GM19328 (cell line): ENCODE results near the gene HELZ.
"Not testable (repeated sequence)": the region's sequence is repeated elsewhere in the genome, so short reads cannot be mapped to it uniquely, and the experiment has no call there.

Source experiments
- ATAC-seq: cut with Tn5 transposase; IDR thresholded peaks from one replicate; pipeline ENCODE4 v1.9.1; 2021; ENCODE audit warnings: mild to moderate bottlenecking, moderate library complexity; ENCODE audit not compliant: unreplicated experiment

HELZ gene

GRCh38 chr17:67055041-67055443 is 190.0 kb downstream of the HELZ start:
- no peak for ATAC-seq

DNA sequence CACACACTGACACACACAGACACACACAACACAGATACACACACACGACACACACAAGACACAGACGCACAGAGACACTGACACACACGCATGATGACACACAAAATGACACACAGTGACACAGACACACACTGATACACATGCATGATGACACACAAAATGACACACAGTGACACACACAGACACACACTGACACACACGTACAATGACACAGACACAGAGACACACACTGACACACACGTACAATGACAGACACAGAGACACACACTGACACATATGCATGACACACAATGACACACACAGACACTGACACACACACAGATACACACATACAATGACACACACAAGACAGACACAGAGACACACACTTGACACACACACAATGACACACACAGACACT is 190.4 kb downstream of the HELZ start:
- ATAC-seq: no peak

DNA sequence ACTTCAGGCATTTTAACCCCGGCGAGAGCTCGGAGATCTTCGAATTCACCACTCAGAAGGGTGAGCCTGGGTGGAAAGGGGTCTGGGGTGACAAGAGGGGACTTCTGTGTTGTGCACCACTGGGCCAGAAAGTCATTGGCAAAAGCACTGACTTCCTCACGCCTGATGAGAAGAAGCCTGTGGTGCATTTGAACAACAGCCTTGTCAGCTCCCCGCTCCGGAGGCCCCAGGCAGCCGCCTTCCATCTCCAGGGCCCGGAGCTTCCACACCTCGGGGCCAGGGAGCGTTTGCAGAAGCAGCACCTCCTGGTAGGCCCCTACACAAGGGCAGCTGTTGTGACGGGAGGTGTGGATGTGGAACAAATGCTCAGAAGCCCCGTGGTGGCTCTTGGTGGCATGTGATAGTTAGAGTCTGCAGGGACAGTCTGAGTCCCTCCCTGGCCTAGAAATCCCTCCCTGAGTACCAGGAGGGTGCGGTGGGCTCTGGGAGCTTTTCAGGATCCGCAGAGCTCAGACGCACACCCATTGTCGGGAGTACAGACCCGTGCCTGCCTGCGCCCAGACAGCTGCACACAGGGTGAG is 190.9 kb downstream of the HELZ start:
- ATAC-seq: no peak

DNA sequence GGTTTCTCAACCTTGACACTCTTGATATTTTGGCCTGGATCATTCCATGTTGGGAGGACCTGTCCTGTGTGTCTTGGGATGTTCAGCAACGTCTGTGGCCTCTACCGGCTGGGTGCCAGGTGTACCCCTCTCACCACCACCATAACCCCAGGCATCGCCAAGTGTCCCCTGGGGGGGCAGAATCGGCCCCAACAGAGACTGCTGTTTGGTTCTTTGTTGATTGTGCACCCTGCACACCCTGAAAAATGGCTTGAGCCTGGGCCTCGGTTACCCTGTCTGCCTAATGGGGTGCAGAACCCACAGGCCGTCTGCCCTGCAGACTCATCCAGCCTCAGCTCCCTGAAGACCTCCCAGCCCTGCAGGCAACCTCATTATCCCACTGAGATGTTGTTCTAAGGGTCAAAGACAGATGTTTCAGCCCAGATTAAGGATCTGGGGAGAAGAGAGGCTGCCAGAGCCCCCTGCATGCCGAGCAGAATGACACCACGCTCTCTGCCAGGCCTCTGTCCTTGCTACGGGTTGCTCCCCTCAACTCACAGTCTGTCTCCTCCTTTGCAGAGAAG is 191.5 kb downstream of the HELZ start:
- ATAC-seq: no peak

- no peak for ATAC-seq
These were observed 192.1 kb downstream of the HELZ start for GRCh38 chr17:67052720-67053437.

DNA sequence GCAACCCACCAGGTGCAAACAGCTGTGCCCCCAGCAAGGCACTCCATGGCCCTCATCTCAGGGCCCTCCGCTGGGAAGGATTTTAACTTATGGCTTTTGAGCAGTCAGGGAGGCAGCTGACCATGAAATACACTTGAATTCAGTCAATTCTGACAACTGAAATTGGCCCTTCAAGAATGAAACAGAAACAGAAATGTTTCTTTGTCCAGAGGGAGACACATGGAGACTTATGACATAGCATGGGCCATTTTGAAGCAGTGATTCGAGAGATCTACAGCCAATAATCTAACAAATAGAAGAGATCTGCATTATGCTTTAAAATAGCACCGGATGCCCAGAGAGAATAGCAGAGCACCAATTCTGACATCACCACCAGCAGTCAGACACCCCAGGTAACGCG is 193.2 kb downstream of the HELZ start:
- ATAC-seq: no peak

GRCh38 chr17:67051155-67051538 is 193.8 kb downstream of the HELZ start:
- no peak for ATAC-seq

GRCh38 chr17:67050471-67051154 is 194.4 kb downstream of the HELZ start:
- ATAC-seq: no peak

- ATAC-seq: no peak
These were observed 194.9 kb downstream of the HELZ start for GRCh38 chr17:67050066-67050465.

DNA sequence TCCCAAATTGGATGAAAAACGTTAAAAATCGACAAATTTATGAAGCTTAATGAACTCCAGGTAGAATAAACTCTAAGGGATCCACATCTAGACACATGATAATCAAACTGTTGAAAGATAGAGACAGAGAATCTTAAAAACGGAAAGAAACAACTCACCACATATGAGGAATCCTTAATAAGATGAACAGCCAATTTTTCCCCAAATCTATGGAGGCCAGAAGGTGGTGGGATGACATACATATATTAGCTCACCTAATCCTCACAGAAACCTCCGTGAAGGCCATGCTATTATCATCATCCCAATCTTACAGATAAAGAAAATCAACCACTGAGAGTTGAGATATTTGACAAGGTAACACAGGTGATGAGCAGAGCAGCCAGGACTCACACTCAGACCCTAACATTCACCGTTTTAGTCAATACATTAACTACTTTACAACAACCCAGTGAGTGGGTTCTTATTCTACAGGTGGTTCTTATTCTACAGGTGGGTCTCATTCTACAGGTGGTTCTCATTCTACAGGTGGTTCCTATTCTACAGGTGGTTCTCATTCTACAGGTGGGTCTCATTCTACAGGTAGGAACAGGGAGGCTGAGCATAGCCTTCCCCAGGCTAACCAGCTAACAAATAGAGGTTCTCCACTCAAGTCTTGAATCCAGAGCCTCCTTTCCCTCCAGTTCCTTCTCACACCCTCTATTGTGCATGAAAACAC is 195.8 kb downstream of the HELZ start:
- no peak for ATAC-seq

GRCh38 chr17:67047382-67047781 is 197.6 kb downstream of the HELZ start:
- ATAC-seq: no peak

DNA sequence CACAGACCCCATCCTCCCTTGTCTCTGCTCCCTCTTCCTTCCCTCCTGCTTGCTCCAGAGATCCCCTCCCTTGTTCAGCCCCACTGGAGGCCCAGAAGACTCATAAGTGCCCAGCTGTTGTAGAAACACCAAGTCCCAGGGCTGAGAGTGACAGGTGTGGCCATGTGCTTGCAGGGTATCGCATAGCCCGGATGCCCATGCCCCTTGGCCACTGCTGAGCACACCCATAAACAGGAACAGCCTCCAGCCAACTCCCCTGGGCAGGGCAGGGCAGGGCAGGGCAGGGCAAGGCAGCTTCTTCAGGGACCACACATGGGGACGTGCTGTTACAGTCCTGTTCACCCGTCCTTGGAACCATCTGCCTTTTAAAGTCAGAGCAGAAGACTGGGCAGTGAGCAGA is 198.6 kb downstream of the HELZ start:
- ATAC-seq: no peak

GRCh38 chr17:67044940-67045339 is 200.1 kb downstream of the HELZ start:
- no peak for ATAC-seq

DNA sequence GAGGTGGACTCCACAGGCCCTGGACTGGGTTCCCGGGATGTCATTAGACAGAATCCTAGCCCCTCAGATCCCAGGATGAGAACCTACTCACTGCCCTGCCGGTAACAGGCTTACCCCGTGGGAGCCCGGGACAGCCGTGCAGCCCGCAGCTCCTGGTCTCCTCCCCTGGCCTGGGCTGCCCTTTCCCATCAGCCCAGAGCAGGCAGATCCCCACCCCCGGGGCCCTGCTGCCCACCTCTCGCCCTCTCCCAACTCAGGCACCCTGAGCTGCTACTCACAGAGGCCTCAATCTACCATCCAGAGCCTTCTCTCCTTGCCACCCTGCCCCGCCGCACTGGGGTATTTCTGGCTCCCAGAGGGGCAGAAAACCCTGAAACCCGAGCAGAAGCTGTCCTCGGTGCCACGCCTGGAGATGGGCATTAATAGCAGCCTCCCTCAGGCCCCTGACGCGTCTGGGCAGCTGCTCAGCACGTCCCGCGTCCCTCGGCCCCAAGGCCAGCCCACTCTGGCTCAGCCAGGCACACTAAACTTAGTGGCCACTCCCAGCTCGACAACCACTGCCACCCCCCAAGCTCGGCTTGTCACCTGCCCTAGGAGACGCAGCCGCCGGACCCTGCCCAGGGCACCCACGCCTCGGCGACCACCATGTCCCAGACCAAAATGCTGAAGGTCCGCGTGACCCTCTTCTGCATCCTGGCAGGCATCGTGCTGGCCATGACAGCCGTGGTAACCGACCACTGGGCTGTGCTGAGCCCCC is 200.8 kb downstream of the HELZ start, which contains the start of gene CACNG1:
CACNG1 (plus strand) TSS at position 539 of the 757 bp plus-strand sequence; CDS start at position 646, 107 bp downstream.
- no peak for ATAC-seq

DNA sequence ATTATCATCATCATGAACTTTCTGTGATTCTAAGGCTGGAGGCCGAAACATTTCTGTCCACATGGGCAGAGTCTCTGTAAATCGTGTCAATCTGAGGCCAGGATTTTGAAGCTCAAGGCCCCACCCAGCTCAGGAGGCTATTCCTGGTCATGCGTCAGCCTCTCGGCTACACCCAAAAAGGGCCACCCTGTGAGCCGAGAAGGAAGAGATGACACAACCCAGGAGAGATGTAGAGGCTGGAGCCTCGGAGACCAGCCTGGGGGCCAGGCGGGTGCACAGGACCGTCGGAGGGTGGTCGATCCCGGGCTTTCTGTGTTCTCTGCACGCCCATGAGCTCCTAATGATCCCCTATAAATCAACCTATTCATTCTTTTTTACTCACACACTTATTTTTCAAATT is 201.7 kb downstream of the HELZ start:
- no peak for ATAC-seq

GRCh38 chr17:67041941-67042899 is 202.8 kb downstream of the HELZ start:
- no peak for ATAC-seq

GRCh38 chr17:67041531-67041930 is 203.5 kb downstream of the HELZ start:
- no peak for ATAC-seq

DNA sequence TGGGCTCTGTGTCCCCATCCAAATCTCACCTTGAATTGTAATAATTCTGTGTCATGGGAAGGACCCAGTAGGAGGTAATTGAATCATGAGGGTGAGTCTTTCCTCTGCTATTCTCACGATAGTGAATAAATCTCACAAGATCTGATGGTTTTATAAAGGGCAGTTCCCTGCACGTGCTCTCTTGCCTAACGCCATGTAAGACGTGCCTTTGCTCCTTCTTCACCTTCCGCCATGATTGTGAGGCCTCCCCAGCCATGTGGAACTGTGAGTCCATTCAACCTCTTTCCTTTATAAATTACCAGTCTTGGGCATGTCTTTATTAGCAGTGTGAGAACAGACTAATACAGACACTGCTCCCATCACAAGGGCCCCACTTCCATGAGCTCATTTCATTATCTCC is 203.9 kb downstream of the HELZ start:
- not testable (repeated sequence) for ATAC-seq

DNA sequence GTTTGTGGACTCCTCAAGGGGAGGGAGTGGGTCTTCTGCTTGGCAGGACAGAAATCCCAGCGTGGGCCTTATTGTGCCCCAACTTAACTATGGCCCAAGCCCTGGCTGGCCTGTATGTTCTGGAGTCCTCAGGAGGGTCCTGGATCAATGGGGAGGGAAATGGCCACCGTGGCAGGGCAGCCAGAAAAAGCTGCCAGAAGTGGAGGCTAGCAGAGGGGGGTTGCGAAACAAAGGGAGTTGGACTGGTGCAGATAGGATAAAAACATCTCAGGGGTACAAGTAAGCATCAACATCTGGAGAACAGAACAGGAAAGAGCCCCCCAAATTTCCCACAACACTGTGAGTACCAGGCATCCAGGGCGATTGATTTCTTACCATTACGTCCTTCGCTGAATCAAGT is 204.3 kb downstream of the HELZ start:
- no peak for ATAC-seq
